ENCODE data around the gene C22orf42. TPM values are rescaled to one million over a fixed set of nuclear protein-coding genes. Genes with fewer than 3 reads are reported as not detected.
A peak's percentile ranks its signal among the peaks of the same experiment; 100 is the strongest.

C22orf42 gene
- total RNA-seq, 1 experiment from 2014 or later: not detected

- intact Hi-C loops (cut with micrococcal nuclease; ENCODE audit: unreplicated experiment): loop anchor here (1.0 to 10.0 kb wide), 2 partner anchors 80 to 235 kb away; no protein-coding TSS in a partner anchor
Observed at GRCh38 chr22:32204856-32205722, 46.0 kb upstream of the C22orf42 start, which contains the start of gene RFPL2. TSS of gene RFPL2 (minus strand) at chr22:32205073. CDS start at chr22:32202451, 2,622 bp downstream.

DNA sequence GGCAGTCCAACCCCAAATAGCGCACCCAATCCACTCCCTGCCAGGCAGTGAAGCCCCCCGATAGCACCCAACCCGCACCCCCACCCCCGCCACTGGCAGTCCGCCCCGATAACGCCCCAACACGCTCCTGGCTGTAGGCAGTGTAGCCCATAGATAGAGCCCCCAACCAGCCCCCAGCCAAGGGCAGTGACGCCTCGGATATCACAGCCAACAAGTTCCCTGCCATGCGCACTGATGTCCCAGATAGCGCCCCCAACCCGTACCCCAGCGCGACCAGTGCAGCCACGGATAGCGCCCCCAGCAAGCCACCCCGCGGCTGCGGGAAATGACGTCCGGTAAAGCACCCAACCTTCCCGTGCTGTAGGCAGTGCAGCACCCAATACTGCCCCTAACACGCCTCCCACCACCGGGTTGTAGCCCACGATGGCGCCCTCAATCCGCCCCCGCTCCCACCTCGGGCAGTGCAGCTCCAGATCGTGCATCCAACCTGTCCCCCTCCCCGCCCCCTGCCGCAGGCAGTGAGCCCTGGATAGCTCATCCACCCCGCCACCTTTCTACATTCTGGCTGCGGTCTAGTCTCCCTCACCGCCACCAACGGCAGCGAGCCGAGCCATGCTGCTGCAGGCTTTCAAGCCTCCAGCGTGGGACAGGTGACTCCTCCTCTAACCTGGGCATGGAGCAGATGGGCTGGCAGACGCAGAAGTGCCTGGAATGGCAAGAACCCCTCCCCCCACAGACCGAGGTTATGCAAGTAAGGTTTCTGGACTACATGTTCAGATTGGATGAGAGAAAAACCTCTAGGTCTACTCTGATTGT lies 45.1 kb upstream of the C22orf42 start:
- H3K4me3 ChIP-seq (ENCODE audit: low read depth, low read length): peak overlapping the region; percentile 33
- no TSS peak for BruUV-seq (replicated peaks)
- Mint-ChIP-seq H3K27ac (ENCODE audit: unreplicated experiment) (peak overlapping the region; percentile 7), H3K9me3 (ENCODE audit: unreplicated experiment) (no peaks in the 10 kb centered on the region), H3K4me1 (ENCODE audit: low read depth, unreplicated experiment) (peaks cover 10% of the 10 kb centered on the region), H3K4me3 (ENCODE audit: unreplicated experiment) (peak overlapping the region; percentile 72), H3K36me3 (ENCODE audit: insufficient read depth, unreplicated experiment) (no peaks in the 10 kb centered on the region), H3K27me3 (ENCODE audit: insufficient read depth, unreplicated experiment) (no peaks in the 10 kb centered on the region)
- TF ChIP-seq, protein P1, sequence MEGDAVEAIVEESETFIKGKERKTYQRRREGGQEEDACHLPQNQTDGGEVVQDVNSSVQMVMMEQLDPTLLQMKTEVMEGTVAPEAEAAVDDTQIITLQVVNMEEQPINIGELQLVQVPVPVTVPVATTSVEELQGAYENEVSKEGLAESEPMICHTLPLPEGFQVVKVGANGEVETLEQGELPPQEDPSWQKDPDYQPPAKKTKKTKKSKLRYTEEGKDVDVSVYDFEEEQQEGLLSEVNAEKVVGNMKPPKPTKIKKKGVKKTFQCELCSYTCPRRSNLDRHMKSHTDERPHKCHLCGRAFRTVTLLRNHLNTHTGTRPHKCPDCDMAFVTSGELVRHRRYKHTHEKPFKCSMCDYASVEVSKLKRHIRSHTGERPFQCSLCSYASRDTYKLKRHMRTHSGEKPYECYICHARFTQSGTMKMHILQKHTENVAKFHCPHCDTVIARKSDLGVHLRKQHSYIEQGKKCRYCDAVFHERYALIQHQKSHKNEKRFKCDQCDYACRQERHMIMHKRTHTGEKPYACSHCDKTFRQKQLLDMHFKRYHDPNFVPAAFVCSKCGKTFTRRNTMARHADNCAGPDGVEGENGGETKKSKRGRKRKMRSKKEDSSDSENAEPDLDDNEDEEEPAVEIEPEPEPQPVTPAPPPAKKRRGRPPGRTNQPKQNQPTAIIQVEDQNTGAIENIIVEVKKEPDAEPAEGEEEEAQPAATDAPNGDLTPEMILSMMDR (IDR thresholded peaks at IDR 0.05; ENCODE audit: insufficient read depth in 1 of 2, low read depth in 1 of 2, low read length in 1 of 2, severe bottlenecking in 1 of 2, unreplicated experiment in 1 of 2): no peak
- no peaks in the 10 kb centered on the region for H3K36me3 ChIP-seq (ENCODE audit: control insufficient read depth, insufficient read depth, low read length)
- intact Hi-C loops (cut with micrococcal nuclease; ENCODE audit: unreplicated experiment): loop anchor here (10.0 kb wide), 1 partner anchor 79 kb away; no protein-coding TSS in a partner anchor
- ChIA-PET CTCF (interaction anchor here (0.6 to 2.3 kb wide), 13 partner anchors 11 to 558 kb away, joined by 3 to 16 read pairs (median 3); partner anchors contain the start of gene FBXO7), POLR2A (no interaction called here)
- H3K9me3 ChIP-seq: no peaks in the 10 kb centered on the region
- H3K4me1 ChIP-seq: no peaks in the 10 kb centered on the region
- H3K27me3 ChIP-seq (replicated peaks; ENCODE audit: control insufficient read depth, insufficient read depth, low read length): no peaks in the 10 kb centered on the region
- peak in 1 of 2 experiments; percentile 34 for DNase-seq

More at GRCh38 chr22:32204856-32205722, 46.0 kb upstream of the C22orf42 start, which contains the start of gene RFPL2:
- ChIA-PET CTCF (interaction anchor here (0.6 to 2.3 kb wide), 13 partner anchors 10 to 559 kb away, joined by 3 to 16 read pairs (median 3); partner anchors contain the start of gene FBXO7), POLR2A (no interaction called here)
- no peaks in the 10 kb centered on the region for H3K9me3 ChIP-seq
- H3K4me3 ChIP-seq (ENCODE audit: low read depth, low read length): peak within 1 kb of the TSS; percentile 33
- H3K4me1 Mint-ChIP-seq (ENCODE audit: low read depth, unreplicated experiment): peaks cover 10% of the 10 kb centered on the region
- H3K27me3 ChIP-seq (replicated peaks; ENCODE audit: control insufficient read depth, insufficient read depth, low read length): no peaks in the 10 kb centered on the region
- no peaks in the 10 kb centered on the region for H3K27me3 Mint-ChIP-seq (ENCODE audit: insufficient read depth, unreplicated experiment)
- TF ChIP-seq, protein P1 (IDR thresholded peaks at IDR 0.05; ENCODE audit: insufficient read depth in 1 of 2, low read depth in 1 of 2, low read length in 1 of 2, severe bottlenecking in 1 of 2, unreplicated experiment in 1 of 2): peak in 1 of 2 experiments; percentile 24
- peak within 1 kb of the TSS; percentile 72 for H3K4me3 Mint-ChIP-seq (ENCODE audit: unreplicated experiment)
- H3K36me3 ChIP-seq (ENCODE audit: control insufficient read depth, insufficient read depth, low read length): no peaks in the 10 kb centered on the region
- peak within 1 kb of the TSS; percentile 7 for H3K27ac Mint-ChIP-seq (ENCODE audit: unreplicated experiment)
- H3K36me3 Mint-ChIP-seq (ENCODE audit: insufficient read depth, unreplicated experiment): no peaks in the 10 kb centered on the region
- H3K9me3 Mint-ChIP-seq (ENCODE audit: unreplicated experiment): no peaks in the 10 kb centered on the region
- no peaks in the 10 kb centered on the region for H3K4me1 ChIP-seq
- peak; percentile 75 to 78 for DNase-seq
- BruUV-seq (replicated peaks): no TSS peak

Measured in Caco-2 (cell line).